ENCODE results near the gene CRYGS.

GRCh38 chr3:186513386-186513785, 30.8 kb downstream of the CRYGS start:
- TF ChIP-seq USF1 (IDR thresholded peaks at IDR 0.05) = no peak
- no peak for TF ChIP-seq RAD21 (IDR thresholded peaks at IDR 0.05; ENCODE audit: low read depth)

Data from Ishikawa (cell line).